Measurements from ENCODE around the gene HSF5. TPM values are rescaled to one million over a fixed set of nuclear protein-coding genes. Genes with fewer than 3 reads are reported as not detected.

HSF5 gene
- total and polyA plus RNA-seq, 2 donors (not counting 3 experiments of a cell fraction or from before 2014, with no cell fraction given) = 0.03 TPM; not detected in 1

GRCh38 chr17:58529275-58529674 lies 41.1 kb upstream of the HSF5 start:
- H3K9ac ChIP-seq (replicated peaks; ENCODE audit: extremely low read depth, insufficient read depth, low read length) = no peak overlapping the region
- no TSS peak for BruUV-seq (replicated peaks)
- no peak for TF ChIP-seq MYC (IDR thresholded peaks at IDR 0.05; ENCODE audit: low read depth, low read length)
- H3K9me3 ChIP-seq (replicated peaks; ENCODE audit: control insufficient read depth, insufficient read depth, low read length) = no peaks in the 10 kb centered on the region
- POLR2A ChIA-PET = interaction anchor here (0.5 kb wide), 1 partner anchor 678 kb away, joined by 4 read pairs; no protein-coding TSS in a partner anchor
- no peak overlapping the region for H3K4me2 ChIP-seq (ENCODE audit: insufficient read depth, low read length)
- H3K4me3 ChIP-seq (replicated peaks in 1 of 3; ENCODE audit: insufficient read depth in 1 of 3, low read depth in 1 of 3, low read length in 3 of 3) = no peak overlapping the region
- no peaks in the 10 kb centered on the region for H3K9me1 ChIP-seq (replicated peaks; ENCODE audit: control insufficient read depth, extremely low read depth, insufficient read depth, low read length)
- no peaks in the 10 kb centered on the region for H4K20me1 ChIP-seq (replicated peaks; ENCODE audit: control insufficient read depth, extremely low read depth, insufficient read depth, low read length)
- H3K27me3 ChIP-seq (ENCODE audit: control insufficient read depth in 2 of 2, insufficient read depth in 2 of 2, low read length in 2 of 2) = peaks cover 0 to 2% of the 10 kb centered on the region in 2 experiments
- intact Hi-C loops (cut with micrococcal nuclease) = loop anchor here (10.0 kb wide), 1 partner anchor 1444 kb away; the partner anchor contains the start of gene AKAP1
- CTCF ChIA-PET = interaction anchor here (1.4 to 2.3 kb wide), 2 partner anchors 9 to 11 kb away, joined by 5 to 6 read pairs; no protein-coding TSS in a partner anchor
- H3K4me1 ChIP-seq (ENCODE audit: control insufficient read depth, extremely low read depth, insufficient read depth, low read length) = peaks cover 26% of the 10 kb centered on the region
- H3K79me2 ChIP-seq (ENCODE audit: control insufficient read depth, insufficient read depth, low read length) = no peaks in the 10 kb centered on the region
- H3K36me3 ChIP-seq (ENCODE audit: control insufficient read depth in 2 of 2, extremely low read depth in 1 of 2, insufficient read depth in 2 of 2, low read length in 2 of 2) = no peaks in the 10 kb centered on the region
- H2AFZ ChIP-seq (ENCODE audit: low read depth, low read length) = no peak overlapping the region
- H3K27ac ChIP-seq (ENCODE audit: insufficient read depth, low read depth, low read length) = no peak overlapping the region
- FAIRE-seq = no peak
- DNase-seq (ENCODE audit: low read depth, low spot score) = peak; percentile 19
- dilution Hi-C loops (cut with MboI; ENCODE audit: extremely low pct_ligation_motif_present, low sequenced_read_pairs) = no loop called here

- H3K27me3 ChIP-seq (ENCODE audit: control insufficient read depth in 2 of 2, insufficient read depth in 2 of 2, low read length in 2 of 2) = peaks cover 0 to 2% of the 10 kb centered on the region in 2 experiments
- H3K9ac ChIP-seq (replicated peaks; ENCODE audit: extremely low read depth, insufficient read depth, low read length) = no peak overlapping the region
- H3K27ac ChIP-seq (ENCODE audit: insufficient read depth, low read depth, low read length) = no peak overlapping the region
- H3K4me2 ChIP-seq (ENCODE audit: insufficient read depth, low read length) = no peak overlapping the region
- no peaks in the 10 kb centered on the region for H3K36me3 ChIP-seq (ENCODE audit: control insufficient read depth in 2 of 2, extremely low read depth in 1 of 2, insufficient read depth in 2 of 2, low read length in 2 of 2)
- H3K9me1 ChIP-seq (replicated peaks; ENCODE audit: control insufficient read depth, extremely low read depth, insufficient read depth, low read length) = no peaks in the 10 kb centered on the region
- H3K79me2 ChIP-seq (ENCODE audit: control insufficient read depth, insufficient read depth, low read length) = no peaks in the 10 kb centered on the region
- BruUV-seq (replicated peaks) = no TSS peak
- peaks cover 26% of the 10 kb centered on the region for H3K4me1 ChIP-seq (ENCODE audit: control insufficient read depth, extremely low read depth, insufficient read depth, low read length)
- H3K4me3 ChIP-seq (replicated peaks in 1 of 3; ENCODE audit: insufficient read depth in 1 of 3, low read depth in 1 of 3, low read length in 3 of 3) = no peak overlapping the region
- POLR2A ChIA-PET = interaction anchor here (2.2 kb wide), 1 partner anchor 103 kb away, joined by 11 read pairs; no protein-coding TSS in a partner anchor
- peak; percentile 69 for DNase-seq (ENCODE audit: low read depth, low spot score)
- H3K9me3 ChIP-seq (replicated peaks; ENCODE audit: control insufficient read depth, insufficient read depth, low read length) = no peaks in the 10 kb centered on the region
- CTCF ChIA-PET = interaction anchor here (1.4 to 2.0 kb wide), 5 partner anchors 8 to 477 kb away, joined by 5 to 9 read pairs (median 6); partner anchors contain the start of gene MTMR4
- no peaks in the 10 kb centered on the region for H4K20me1 ChIP-seq (replicated peaks; ENCODE audit: control insufficient read depth, extremely low read depth, insufficient read depth, low read length)
- dilution Hi-C loops (cut with MboI; ENCODE audit: extremely low pct_ligation_motif_present, low sequenced_read_pairs) = no loop called here
- no peak overlapping the region for H2AFZ ChIP-seq (ENCODE audit: low read depth, low read length)
- TF ChIP-seq POLR2AphosphoS5 (IDR thresholded peaks at IDR 0.05; ENCODE audit: insufficient read depth, low read depth, low read length) = no peak
- TF ChIP-seq CTCF (IDR thresholded peaks at IDR 0.05; ENCODE audit: extremely low read depth in 1 of 2, insufficient read depth in 1 of 2, low read depth in 1 of 2, low read length in 2 of 2) = no peak
- no peak for TF ChIP-seq FOS (IDR thresholded peaks at IDR 0.05; ENCODE audit: borderline replicate concordance, insufficient read depth, low read length)
- no peak for TF ChIP-seq MAX (IDR thresholded peaks at IDR 0.05; ENCODE audit: insufficient read depth, insufficient read length)
- no peak for TF ChIP-seq GATA2 (IDR thresholded peaks at IDR 0.05; ENCODE audit: insufficient read depth, insufficient read length, low read depth, low read length)
- no peak for TF ChIP-seq POLR2A (IDR thresholded peaks at IDR 0.05; ENCODE audit: low read depth, low read length)
- no peak for TF ChIP-seq EZH2 (IDR thresholded peaks at IDR 0.05; ENCODE audit: borderline replicate concordance, low read depth, low read length, severe bottlenecking)
- no peak for TF ChIP-seq MYC (IDR thresholded peaks at IDR 0.05; ENCODE audit: low read depth, low read length)
- TF ChIP-seq JUN (IDR thresholded peaks at IDR 0.05; ENCODE audit: borderline replicate concordance, insufficient read depth, insufficient read length, low read depth) = no peak
- intact Hi-C loops (cut with micrococcal nuclease) = loop anchor here (10.0 kb wide), 1 partner anchor 1444 kb away; the partner anchor contains the start of gene AKAP1
- FAIRE-seq = peak; percentile 67
Observed at GRCh38 chr17:58528443-58528842, 40.2 kb upstream of the HSF5 start.
